Left lung (tissue), 10 donors: ENCODE data around the gene EXOC1. TPM values are rescaled to one million over a fixed set of nuclear protein-coding genes. Genes with fewer than 3 reads are reported as not detected.

ENCODE experiments used
- ATAC-seq: fragments of 200-7000 bp; cut with Tn5 transposase; one replicate; pipeline ENCODE4 v1.9.1; 2020; ENCODE audit warnings: moderate library complexity
- DNase-seq, 4 donors: peaks; one replicate each; pipeline ENCODE4 v3.0.0-alpha.2; 2013 to 2020
- H3K27ac ChIP-seq, 2 donors: fragments of 200-600 bp; sonication (generic) in 1 of 2; one replicate each; pipeline versions ENCODE4 v1.5.0 to v1.8.0; 2020 to 2021
- H3K27me3 ChIP-seq, 2 donors: fragments of 200-600 bp; sonication (generic) in 1 of 2; one replicate each; pipeline versions ENCODE4 v1.5.0 to v1.8.0; 2020 to 2021
- H3K36me3 ChIP-seq, 2 donors: fragments of 200-600 bp; sonication (generic) in 1 of 2; one replicate each; pipeline versions ENCODE4 v1.5.0 to v1.8.0; 2020 to 2021
- H3K4me1 ChIP-seq, 2 donors: fragments of 200-600 bp; one replicate each; pipeline ENCODE4 v1.8.0; 2021
- H3K4me3 ChIP-seq, 2 donors: fragments of 200-600 bp; sonication (generic) in 1 of 2; one replicate each; pipeline versions ENCODE4 v1.5.0 to v1.8.0; 2020 to 2021; ENCODE audit warnings: mild to moderate bottlenecking in 1 of 2
- H3K9me3 ChIP-seq, 2 donors: fragments of 200-600 bp; sonication (generic) in 1 of 2; one replicate each; pipeline versions ENCODE4 v1.5.0 to v1.8.0; 2020 to 2021
- intact Hi-C, 2 donors: fragments of 100-400 bp; cut with DNase I; formaldehyde crosslinking; loops; one replicate each; pipeline versions ENCODE4 v1.11.2 to v1.14.2; 2022
- polyA plus RNA-seq, 6 donors: library from polyadenylated mRNA; unstranded; fragments of 120-200 nt; gene quantifications; one replicate each; pipeline ENCODE4 v1.2.1, GENCODE V29; 2013; ENCODE audit not compliant: insufficient read length in 6 of 6
- total RNA-seq, 2 donors: library from RNA; stranded (reverse); fragmentation: NEBNext Ultra II Directional; extraction: Animal tissue kit (Norgen Biotek cat#: 25700); gene quantifications; one replicate each; pipeline ENCODE4 v1.2.1, GENCODE V29; 2021
- TF ChIP-seq, protein P1 (sequence below), 2 donors: fragments of 200-600 bp; sonication (generic) in 1 of 2; IDR thresholded peaks; one replicate each; pipeline versions ENCODE4 v1.5.0 to v1.8.0; 2021; ENCODE audit warnings: antibody characterized with exemption in 2 of 2
- donor health status: DM: no; HTN: yes; CAD: no.
- donor health status: DM: no; HTN: no; CAD: no.

Gene EXOC1
- total and polyA plus RNA-seq, 8 donors: 30.1 to 53.7 (median 48.0) TPM

GRCh38 chr4:55864577-55865223, 11.3 kb downstream of the EXOC1 start:
- Histone ChIP-seq H3K27ac (peak overlapping the region in 1 of 2 donors; percentile 75), H3K9me3 (no peaks in the 10 kb centered on the region), H3K4me3 (no peak overlapping the region), H3K36me3 (peaks cover 0 to 70% of the 10 kb centered on the region in 2 donors), H3K4me1 (peaks cover 6 to 23% of the 10 kb centered on the region in 2 donors), H3K27me3 (no peaks in the 10 kb centered on the region)
- intact Hi-C loops: no loop called here
- no peak for DNase-seq
- ATAC-seq: no peak
- TF ChIP-seq, protein P1, sequence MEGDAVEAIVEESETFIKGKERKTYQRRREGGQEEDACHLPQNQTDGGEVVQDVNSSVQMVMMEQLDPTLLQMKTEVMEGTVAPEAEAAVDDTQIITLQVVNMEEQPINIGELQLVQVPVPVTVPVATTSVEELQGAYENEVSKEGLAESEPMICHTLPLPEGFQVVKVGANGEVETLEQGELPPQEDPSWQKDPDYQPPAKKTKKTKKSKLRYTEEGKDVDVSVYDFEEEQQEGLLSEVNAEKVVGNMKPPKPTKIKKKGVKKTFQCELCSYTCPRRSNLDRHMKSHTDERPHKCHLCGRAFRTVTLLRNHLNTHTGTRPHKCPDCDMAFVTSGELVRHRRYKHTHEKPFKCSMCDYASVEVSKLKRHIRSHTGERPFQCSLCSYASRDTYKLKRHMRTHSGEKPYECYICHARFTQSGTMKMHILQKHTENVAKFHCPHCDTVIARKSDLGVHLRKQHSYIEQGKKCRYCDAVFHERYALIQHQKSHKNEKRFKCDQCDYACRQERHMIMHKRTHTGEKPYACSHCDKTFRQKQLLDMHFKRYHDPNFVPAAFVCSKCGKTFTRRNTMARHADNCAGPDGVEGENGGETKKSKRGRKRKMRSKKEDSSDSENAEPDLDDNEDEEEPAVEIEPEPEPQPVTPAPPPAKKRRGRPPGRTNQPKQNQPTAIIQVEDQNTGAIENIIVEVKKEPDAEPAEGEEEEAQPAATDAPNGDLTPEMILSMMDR (IDR thresholded peaks at IDR 0.05): no peak

GRCh38 chr4:55865228-55865806, 11.9 kb downstream of the EXOC1 start:
- Histone ChIP-seq H3K27me3 (no peaks in the 10 kb centered on the region), H3K4me1 (peaks cover 6 to 23% of the 10 kb centered on the region in 2 donors), H3K9me3 (no peaks in the 10 kb centered on the region), H3K36me3 (peaks cover 0 to 69% of the 10 kb centered on the region in 2 donors), H3K4me3 (no peak overlapping the region), H3K27ac (peak overlapping the region; percentile 65 to 75)
- TF ChIP-seq, protein P1 (IDR thresholded peaks at IDR 0.05): no peak
- DNase-seq (no peak), ATAC-seq (no peak)
- intact Hi-C loops: no loop called here

GRCh38 chr4:55866290-55866907, 13.0 kb downstream of the EXOC1 start:
- H3K27ac ChIP-seq: peak overlapping the region; percentile 65 to 75
- intact Hi-C loops: no loop called here
- DNase-seq (no peak), ATAC-seq (peak; percentile 94)
- H3K36me3 ChIP-seq: peaks cover 0 to 69% of the 10 kb centered on the region in 2 donors
- no peaks in the 10 kb centered on the region for H3K27me3 ChIP-seq
- H3K4me1 ChIP-seq: peaks cover 6 to 23% of the 10 kb centered on the region in 2 donors
- no peak overlapping the region for H3K4me3 ChIP-seq
- H3K9me3 ChIP-seq: no peaks in the 10 kb centered on the region
- TF ChIP-seq, protein P1 (IDR thresholded peaks at IDR 0.05): no peak

DNA sequence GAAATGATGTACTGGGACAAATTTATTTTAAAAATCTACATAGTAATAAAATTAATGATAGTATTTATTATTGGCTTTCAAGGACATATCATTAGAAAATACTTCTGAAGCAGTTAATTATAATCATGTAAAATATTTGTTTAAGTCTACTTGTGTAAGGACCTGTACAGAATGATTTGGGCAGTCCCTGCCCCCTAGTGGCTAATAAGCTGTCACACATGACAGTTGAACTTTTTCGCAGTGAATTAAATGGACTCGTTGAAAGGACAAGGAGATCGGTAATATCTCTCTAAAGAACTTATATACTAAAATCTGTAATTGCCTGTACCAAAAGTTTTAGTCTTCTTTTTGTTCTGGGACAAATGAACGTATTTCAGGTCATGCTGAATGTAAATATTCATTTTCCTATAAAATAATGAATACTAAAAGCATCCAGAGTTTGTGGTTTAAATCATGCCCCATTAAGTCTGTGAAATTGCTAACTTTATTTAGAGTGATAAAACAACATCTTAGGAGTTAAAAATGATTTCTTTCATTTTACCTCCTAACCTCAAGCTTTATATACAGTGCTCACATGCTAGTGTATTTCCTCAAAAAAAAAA, 13.6 kb downstream of the EXOC1 start:
- intact Hi-C loops: no loop called here
- peaks cover 6 to 23% of the 10 kb centered on the region in 2 donors for H3K4me1 ChIP-seq
- no peaks in the 10 kb centered on the region for H3K27me3 ChIP-seq
- peak; percentile 90 for ATAC-seq
- DNase-seq: peak in 2 of 4 donors; percentile 16 to 55
- no peak overlapping the region for H3K4me3 ChIP-seq
- TF ChIP-seq, protein P1 (IDR thresholded peaks at IDR 0.05): peak; percentile 66 to 86
- H3K9me3 ChIP-seq: no peaks in the 10 kb centered on the region
- peak overlapping the region; percentile 65 to 75 for H3K27ac ChIP-seq
- H3K36me3 ChIP-seq: peaks cover 0 to 69% of the 10 kb centered on the region in 2 donors
